ENCODE measurements around the gene TAF8.

DNA sequence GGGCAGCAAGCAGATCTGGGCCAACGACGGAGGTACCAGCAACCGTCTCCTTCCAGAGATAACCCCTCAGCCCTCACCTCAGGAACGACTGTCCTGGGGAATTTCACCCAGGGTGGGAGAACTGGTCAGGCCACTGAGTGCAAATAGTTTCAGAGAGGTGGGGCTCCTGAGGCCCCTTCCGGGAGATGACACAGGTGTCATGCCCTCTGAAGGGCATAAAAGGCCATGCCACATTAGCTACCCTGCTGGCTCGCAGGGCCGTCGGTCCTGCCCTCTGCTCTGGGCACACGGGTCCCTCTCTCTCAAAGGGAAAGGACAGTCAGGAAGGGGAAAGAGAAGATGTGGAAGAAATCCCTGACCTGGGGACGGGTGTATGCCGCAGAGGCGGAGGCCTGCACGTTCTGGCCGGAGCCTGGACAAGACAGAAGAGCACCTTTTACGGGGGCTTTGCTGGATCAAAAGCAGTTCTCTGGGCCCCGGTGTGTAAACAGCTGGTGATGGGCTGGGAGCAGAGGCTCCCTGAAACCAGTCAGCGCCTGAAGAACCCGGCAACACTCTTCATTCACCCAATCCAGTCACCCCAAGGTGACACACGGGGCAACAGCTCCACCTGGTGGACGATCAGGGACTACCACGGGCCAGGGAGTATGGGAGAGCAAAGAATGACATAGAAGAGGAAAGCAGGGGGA, 6.4 kb upstream of the TAF8 start:
- TF ChIP-seq, protein P1, sequence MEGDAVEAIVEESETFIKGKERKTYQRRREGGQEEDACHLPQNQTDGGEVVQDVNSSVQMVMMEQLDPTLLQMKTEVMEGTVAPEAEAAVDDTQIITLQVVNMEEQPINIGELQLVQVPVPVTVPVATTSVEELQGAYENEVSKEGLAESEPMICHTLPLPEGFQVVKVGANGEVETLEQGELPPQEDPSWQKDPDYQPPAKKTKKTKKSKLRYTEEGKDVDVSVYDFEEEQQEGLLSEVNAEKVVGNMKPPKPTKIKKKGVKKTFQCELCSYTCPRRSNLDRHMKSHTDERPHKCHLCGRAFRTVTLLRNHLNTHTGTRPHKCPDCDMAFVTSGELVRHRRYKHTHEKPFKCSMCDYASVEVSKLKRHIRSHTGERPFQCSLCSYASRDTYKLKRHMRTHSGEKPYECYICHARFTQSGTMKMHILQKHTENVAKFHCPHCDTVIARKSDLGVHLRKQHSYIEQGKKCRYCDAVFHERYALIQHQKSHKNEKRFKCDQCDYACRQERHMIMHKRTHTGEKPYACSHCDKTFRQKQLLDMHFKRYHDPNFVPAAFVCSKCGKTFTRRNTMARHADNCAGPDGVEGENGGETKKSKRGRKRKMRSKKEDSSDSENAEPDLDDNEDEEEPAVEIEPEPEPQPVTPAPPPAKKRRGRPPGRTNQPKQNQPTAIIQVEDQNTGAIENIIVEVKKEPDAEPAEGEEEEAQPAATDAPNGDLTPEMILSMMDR (conservative IDR thresholded peaks at IDR 0.05; ENCODE audit: low read depth, low read length): peak; percentile 97
- TF ChIP-seq EZH2 (IDR thresholded peaks at IDR 0.05; ENCODE audit: low read length, unreplicated experiment) (no peak), EZH2phosphoT487 (IDR thresholded peaks at IDR 0.05; ENCODE audit: borderline replicate concordance, low read length) (no peak)

Measured in PC-3 (cell line).